Omental fat pad (tissue), 4 donors: ENCODE results near the gene EP400. TPM values are rescaled to one million over a fixed set of nuclear protein-coding genes. Genes with fewer than 3 reads are reported as not detected.

Source experiments
- ATAC-seq: fragments of 150-250 bp; one replicate; pipeline ENCODE4 v1.9.1; 2016; ENCODE audit warnings: mild to moderate bottlenecking, moderate library complexity; ENCODE audit not compliant: low FRiP score
- DNase-seq: peaks from one replicate; pipeline ENCODE4 v3.0.0-alpha.2; 2019; ENCODE audit warnings: low spot score
- total RNA-seq, 4 donors: library from RNA; depleted of rRNA; stranded (reverse); fragments of >200 nt; gene quantifications; one replicate each; pipeline ENCODE4 v1.1.0, GENCODE V29; 2016
- TF ChIP-seq, protein P1 (sequence below), 3 donors: fragments of 450-650 bp; IDR thresholded peaks; one replicate each; pipeline ENCODE4 v1.5.1; 2016 to 2017; ENCODE audit warnings: antibody characterized with exemption in 3 of 3, mild to moderate bottlenecking in 3 of 3, moderate library complexity in 2 of 3

EP400 gene
- total RNA-seq, 4 donors from 2014 or later: 16.1 to 34.2 (median 24.7) TPM

DNA sequence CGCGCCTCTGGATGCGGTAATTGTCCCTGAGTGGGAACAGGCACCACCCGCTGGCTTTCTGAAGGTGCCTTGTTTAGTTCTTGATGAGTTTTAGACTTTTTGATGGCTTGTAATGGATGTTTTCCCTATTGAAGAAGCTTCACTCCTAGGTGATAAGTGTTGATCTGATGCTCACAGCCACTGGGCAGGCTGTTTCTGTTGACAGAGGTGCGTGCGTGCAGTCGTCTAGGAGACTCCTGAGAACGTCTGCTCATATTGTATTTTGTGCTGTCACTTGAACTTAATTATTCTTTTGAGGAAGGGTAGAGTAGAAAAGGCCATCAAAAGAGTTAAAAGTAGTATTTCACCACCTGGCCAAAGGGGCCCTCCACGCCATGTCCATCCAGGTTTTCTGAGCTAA is 70.5 kb downstream of the EP400 start:
- TF ChIP-seq, protein P1, sequence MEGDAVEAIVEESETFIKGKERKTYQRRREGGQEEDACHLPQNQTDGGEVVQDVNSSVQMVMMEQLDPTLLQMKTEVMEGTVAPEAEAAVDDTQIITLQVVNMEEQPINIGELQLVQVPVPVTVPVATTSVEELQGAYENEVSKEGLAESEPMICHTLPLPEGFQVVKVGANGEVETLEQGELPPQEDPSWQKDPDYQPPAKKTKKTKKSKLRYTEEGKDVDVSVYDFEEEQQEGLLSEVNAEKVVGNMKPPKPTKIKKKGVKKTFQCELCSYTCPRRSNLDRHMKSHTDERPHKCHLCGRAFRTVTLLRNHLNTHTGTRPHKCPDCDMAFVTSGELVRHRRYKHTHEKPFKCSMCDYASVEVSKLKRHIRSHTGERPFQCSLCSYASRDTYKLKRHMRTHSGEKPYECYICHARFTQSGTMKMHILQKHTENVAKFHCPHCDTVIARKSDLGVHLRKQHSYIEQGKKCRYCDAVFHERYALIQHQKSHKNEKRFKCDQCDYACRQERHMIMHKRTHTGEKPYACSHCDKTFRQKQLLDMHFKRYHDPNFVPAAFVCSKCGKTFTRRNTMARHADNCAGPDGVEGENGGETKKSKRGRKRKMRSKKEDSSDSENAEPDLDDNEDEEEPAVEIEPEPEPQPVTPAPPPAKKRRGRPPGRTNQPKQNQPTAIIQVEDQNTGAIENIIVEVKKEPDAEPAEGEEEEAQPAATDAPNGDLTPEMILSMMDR (IDR thresholded peaks at IDR 0.05): no peak
- ATAC-seq (no peak), DNase-seq (no peak)

DNA sequence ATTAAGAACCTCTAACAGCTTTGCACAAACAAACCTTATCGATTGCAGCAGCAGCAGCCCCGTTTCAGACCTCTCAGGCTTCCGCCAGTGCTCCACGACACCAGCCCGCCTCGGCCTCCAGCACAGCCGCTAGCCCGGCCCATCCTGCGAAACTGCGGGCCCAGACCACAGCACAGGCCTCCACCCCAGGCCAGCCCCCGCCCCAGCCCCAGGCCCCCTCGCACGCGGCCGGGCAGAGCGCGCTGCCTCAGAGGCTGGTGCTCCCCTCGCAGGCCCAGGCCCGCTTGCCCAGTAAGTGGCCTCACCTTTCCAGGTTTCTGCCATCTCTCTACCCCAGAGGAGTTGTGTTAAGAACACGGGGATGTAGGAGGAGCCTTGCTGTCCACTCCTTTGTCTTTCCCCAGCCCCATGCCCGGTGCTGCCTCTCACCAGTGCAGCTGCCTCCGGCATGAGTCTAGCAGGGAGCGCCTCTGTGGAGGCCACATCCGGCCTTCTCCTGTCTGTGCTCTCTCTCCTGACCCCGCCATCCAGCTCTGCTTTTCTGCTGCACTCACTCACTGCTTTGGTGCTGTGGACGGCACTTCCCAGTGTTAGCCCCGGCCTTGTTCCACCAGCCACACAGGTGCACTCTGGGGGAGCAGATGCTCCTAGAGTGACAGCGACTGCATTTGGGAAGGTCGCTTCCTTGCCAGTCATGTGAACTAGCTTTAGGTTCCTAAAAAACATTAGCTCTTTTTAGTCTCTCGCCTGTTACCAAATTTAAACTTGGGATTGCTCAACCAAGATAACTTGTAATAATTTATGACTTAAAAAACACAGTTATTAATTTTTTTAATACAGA is 71.5 kb downstream of the EP400 start:
- TF ChIP-seq, protein P1 (IDR thresholded peaks at IDR 0.05): no peak
- DNase-seq (no peak), ATAC-seq (no peak)

DNA sequence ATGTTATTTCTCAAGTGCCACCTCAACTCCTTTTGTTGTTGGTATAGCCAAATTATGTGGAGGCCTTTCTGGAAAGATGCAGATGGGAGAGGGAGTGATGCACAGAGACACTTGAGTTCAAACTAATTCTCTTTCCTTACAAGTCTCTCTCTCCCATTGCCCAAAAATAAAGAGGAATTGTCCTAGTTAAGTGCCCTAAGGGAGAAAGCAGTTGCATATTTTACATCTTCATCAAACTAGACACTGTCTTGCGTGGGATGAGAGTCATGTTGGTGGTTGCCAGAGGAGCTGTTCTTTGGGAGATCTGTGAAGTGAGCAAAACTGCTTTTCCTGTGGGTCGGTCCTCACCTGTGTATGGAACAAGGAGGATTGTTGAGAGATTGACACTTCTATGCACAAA is 72.2 kb downstream of the EP400 start:
- no peak for ATAC-seq
- TF ChIP-seq, protein P1 (IDR thresholded peaks at IDR 0.05): no peak

DNA sequence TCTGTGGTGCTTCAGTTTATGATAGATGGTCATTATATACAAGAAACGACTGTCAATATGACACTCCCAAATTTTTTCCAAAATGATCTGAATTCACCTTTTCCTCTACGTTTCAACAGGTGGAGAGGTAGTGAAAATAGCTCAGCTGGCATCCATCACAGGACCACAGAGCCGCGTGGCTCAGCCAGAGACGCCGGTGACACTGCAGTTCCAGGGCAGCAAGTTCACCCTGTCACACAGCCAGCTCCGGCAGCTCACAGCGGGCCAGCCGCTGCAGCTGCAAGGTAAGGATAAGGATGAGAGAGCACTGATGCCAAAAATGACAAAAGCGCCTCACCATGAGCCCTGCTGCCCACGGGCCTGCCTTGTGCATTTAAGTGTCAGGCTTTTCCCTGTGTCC is 73.9 kb downstream of the EP400 start:
- ATAC-seq (no peak), DNase-seq (no peak)
- TF ChIP-seq, protein P1 (IDR thresholded peaks at IDR 0.05): no peak

More for the DNA sequence above, 72.2 kb downstream of the EP400 start:
- no peak for DNase-seq

DNA sequence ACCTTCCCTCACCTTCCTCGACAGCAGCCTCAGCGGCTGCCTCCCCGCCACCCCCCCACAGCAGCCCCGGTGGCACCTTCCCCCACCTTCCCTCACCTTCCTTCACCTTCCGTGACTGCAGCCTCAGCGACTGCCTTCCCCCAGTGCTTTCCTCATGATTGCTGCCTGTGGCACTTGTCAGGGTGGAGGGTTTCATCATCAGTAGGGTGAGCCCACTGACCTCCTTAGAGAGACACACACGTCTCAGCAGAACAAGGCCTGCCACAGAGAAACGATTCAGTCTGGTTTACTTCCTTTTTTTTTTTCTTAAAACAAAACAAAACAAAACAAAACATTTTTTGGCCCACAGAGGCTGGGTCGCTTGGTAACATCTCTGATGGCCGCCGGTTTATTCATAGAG is 75.0 kb downstream of the EP400 start:
- DNase-seq: no peak
- ATAC-seq: no peak
- TF ChIP-seq, protein P1 (IDR thresholded peaks at IDR 0.05): no peak

DNA sequence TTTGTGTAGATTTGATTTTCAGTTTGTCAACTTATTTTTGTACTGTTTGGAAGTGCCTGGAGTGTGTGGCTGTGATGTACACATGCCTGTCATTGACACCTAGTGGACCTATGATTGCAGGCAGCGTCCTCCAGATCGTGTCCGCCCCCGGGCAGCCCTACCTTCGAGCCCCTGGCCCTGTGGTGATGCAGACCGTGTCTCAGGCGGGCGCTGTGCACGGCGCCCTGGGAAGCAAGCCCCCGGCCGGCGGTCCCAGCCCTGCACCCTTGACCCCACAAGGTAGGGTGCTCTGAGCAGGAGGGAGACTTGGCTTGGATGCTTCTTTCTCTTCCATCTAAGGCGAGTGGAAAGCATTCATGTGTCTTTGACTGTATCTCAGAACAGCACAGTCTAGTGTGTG is 75.8 kb downstream of the EP400 start:
- no peak for DNase-seq
- no peak for ATAC-seq
- TF ChIP-seq, protein P1 (IDR thresholded peaks at IDR 0.05): no peak
